Measurements from ENCODE around the gene FANCD2OS.

GRCh38 chr3:10155658-10156057 is 47.6 kb upstream of the FANCD2OS start:
- no peak for TF ChIP-seq CTCF (IDR thresholded peaks at IDR 0.05)
- no peak for TF ChIP-seq ZFX (IDR thresholded peaks at IDR 0.05; ENCODE audit: borderline replicate concordance)

Measured in 22Rv1 (cell line).